Kidney (tissue), 14 donors: ENCODE results near the gene ACTN4. TPM values are rescaled to one million over a fixed set of nuclear protein-coding genes. Genes with fewer than 3 reads are reported as not detected.
A peak's percentile ranks its signal among the peaks of the same experiment; 100 is the strongest.

Experiments
- DNase-seq, 5 donors: peaks; one replicate each; pipeline ENCODE4 v3.0.0-alpha.2; 2013 to 2020
- FAIRE-seq: peaks from 2 replicates; lab custom pipeline; 2012; peaks lifted over from hg19 to GRCh38; lab: Jason Lieb, UNC
- H3K27ac ChIP-seq, 2 donors: one replicate each; pipeline ENCODE4 v1.7.0; 2013; ENCODE audit warnings: low read depth in 2 of 2, low read length in 2 of 2, inconsistent platforms in 1 of 2
- H3K27me3 ChIP-seq: one replicate; pipeline ENCODE4 v1.7.1; 2013; ENCODE audit warnings: low read length, inconsistent platforms; ENCODE audit not compliant: control insufficient read depth, insufficient read depth
- H3K36me3 ChIP-seq, 3 donors: one replicate each; pipeline versions ENCODE4 v1.7.0 to v1.7.1; 2013; ENCODE audit warnings: low read length in 3 of 3, control low read depth in 1 of 3, inconsistent platforms in 1 of 3; ENCODE audit not compliant: insufficient read depth in 3 of 3, control insufficient read depth in 2 of 3
- H3K4me1 ChIP-seq, 3 donors: one replicate each; pipeline versions ENCODE4 v1.7.0 to v1.7.1; 2013; ENCODE audit warnings: low read length in 3 of 3, inconsistent platforms in 1 of 3, low read depth in 1 of 3; ENCODE audit not compliant: control insufficient read depth in 2 of 3, insufficient read depth in 2 of 3
- H3K4me3 ChIP-seq, 3 donors: one replicate each; pipeline versions ENCODE4 v1.7.0 to v1.8.1; 2013; ENCODE audit warnings: low read length in 3 of 3, control low read depth in 1 of 3, inconsistent platforms in 1 of 3
- H3K9ac ChIP-seq, 3 donors: one replicate each; pipeline versions ENCODE4 v1.7.0 to v1.7.1; 2013; ENCODE audit warnings: low read length in 3 of 3, control low read depth in 1 of 3, inconsistent platforms in 1 of 3
- H3K9me3 ChIP-seq, 3 donors: one replicate each; pipeline versions ENCODE4 v1.7.0 to v1.7.1; 2013; ENCODE audit warnings: low read length in 3 of 3, control low read depth in 1 of 3, inconsistent platforms in 1 of 3; ENCODE audit not compliant: control insufficient read depth in 2 of 3, insufficient read depth in 1 of 3
- intact Hi-C: fragments of 100-400 bp; cut with DNase I; formaldehyde crosslinking; loops from one replicate; pipeline ENCODE4 v1.11.1; 2022
- polyA plus RNA-seq: library from polyadenylated mRNA; stranded (reverse); fragments of 350-450 nt; fragmentation: Illumina TruSeq; extraction: RNeasy Lipid Tissue Mini Kit (QIAGEN cat#74804); gene quantifications from one replicate; pipeline ENCODE4 v1.2.3, GENCODE V29; 2014; ENCODE audit warnings: low read depth, low replicate concordance; ENCODE audit not compliant: insufficient read depth
- total RNA-seq: library from RNA; stranded (reverse); fragmentation: NEBNext Ultra II Directional; extraction: Animal tissue kit (Norgen Biotek cat#: 25700); gene quantifications from one replicate; pipeline ENCODE4 v1.2.1, GENCODE V29; 2021
- TF ChIP-seq, protein P1 (sequence below): IDR thresholded peaks from 3 replicates; pipeline ENCODE4 v1.5.1; 2012; ENCODE audit warnings: mild to moderate bottlenecking, moderate library complexity, borderline replicate concordance; ENCODE audit not compliant: insufficient read depth; ENCODE audit errors: extremely low read depth
- donor health status: control.
- donor health status: control.
- donor health status: control.
- donor health status: control.
- donor health status: control.
- donor health status: DM: yes; HTN: yes; CAD: no.
- donor health status: Normal renal cell carcinoma (clear cell type).

Gene ACTN4
- total and polyA plus RNA-seq, 2 donors from 2014 or later, result 231 to 606 TPM

- H3K27ac ChIP-seq, result peak overlapping the region; percentile 25 to 44
- H3K4me1 ChIP-seq, result peaks cover 0 to 40% (median 0%) of the 10 kb centered on the region in 3 donors
- H3K36me3 ChIP-seq, result peaks cover 0 to 74% (median 44%) of the 10 kb centered on the region in 3 donors
- H3K9me3 ChIP-seq, result no peaks in the 10 kb centered on the region
- H3K9ac ChIP-seq, result peak overlapping the region in 1 of 3 donors; percentile 40
- FAIRE-seq, result no peak
- intact Hi-C loops, result no loop called here
- H3K4me3 ChIP-seq, result no peak overlapping the region
- DNase-seq, result no peak
- TF ChIP-seq, protein P1, sequence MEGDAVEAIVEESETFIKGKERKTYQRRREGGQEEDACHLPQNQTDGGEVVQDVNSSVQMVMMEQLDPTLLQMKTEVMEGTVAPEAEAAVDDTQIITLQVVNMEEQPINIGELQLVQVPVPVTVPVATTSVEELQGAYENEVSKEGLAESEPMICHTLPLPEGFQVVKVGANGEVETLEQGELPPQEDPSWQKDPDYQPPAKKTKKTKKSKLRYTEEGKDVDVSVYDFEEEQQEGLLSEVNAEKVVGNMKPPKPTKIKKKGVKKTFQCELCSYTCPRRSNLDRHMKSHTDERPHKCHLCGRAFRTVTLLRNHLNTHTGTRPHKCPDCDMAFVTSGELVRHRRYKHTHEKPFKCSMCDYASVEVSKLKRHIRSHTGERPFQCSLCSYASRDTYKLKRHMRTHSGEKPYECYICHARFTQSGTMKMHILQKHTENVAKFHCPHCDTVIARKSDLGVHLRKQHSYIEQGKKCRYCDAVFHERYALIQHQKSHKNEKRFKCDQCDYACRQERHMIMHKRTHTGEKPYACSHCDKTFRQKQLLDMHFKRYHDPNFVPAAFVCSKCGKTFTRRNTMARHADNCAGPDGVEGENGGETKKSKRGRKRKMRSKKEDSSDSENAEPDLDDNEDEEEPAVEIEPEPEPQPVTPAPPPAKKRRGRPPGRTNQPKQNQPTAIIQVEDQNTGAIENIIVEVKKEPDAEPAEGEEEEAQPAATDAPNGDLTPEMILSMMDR, result no peak
- no peaks in the 10 kb centered on the region for H3K27me3 ChIP-seq
Measured at GRCh38 chr19:38722947-38723605, 75.6 kb downstream of the ACTN4 start.

DNA sequence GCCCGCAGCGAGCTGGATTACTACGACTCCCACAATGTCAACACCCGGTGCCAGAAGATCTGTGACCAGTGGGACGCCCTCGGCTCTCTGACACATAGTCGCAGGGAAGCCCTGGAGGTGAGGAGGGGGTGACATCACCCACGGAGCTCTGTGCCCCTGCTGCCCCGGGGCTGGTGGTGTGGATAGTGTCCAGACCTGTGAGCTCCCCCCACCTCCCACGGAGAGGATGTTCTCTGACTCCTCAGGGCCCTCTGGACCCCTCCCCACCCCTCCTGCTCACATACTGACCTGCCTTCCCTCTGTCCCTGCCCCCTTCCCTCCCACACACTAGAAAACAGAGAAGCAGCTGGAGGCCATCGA, 76.1 kb downstream of the ACTN4 start:
- H3K9me3 ChIP-seq, result no peaks in the 10 kb centered on the region
- TF ChIP-seq, protein P1, result no peak
- peak in 1 of 5 donors; percentile 39 for DNase-seq
- H3K9ac ChIP-seq, result peak overlapping the region in 1 of 3 donors; percentile 40
- peak overlapping the region in 1 of 2 donors; percentile 44 for H3K27ac ChIP-seq
- H3K27me3 ChIP-seq, result no peaks in the 10 kb centered on the region
- H3K4me1 ChIP-seq, result peaks cover 0 to 39% (median 0%) of the 10 kb centered on the region in 3 donors
- intact Hi-C loops, result no loop called here
- peaks cover 0 to 72% (median 41%) of the 10 kb centered on the region in 3 donors for H3K36me3 ChIP-seq
- no peak overlapping the region for H3K4me3 ChIP-seq
- no peak for FAIRE-seq

DNA sequence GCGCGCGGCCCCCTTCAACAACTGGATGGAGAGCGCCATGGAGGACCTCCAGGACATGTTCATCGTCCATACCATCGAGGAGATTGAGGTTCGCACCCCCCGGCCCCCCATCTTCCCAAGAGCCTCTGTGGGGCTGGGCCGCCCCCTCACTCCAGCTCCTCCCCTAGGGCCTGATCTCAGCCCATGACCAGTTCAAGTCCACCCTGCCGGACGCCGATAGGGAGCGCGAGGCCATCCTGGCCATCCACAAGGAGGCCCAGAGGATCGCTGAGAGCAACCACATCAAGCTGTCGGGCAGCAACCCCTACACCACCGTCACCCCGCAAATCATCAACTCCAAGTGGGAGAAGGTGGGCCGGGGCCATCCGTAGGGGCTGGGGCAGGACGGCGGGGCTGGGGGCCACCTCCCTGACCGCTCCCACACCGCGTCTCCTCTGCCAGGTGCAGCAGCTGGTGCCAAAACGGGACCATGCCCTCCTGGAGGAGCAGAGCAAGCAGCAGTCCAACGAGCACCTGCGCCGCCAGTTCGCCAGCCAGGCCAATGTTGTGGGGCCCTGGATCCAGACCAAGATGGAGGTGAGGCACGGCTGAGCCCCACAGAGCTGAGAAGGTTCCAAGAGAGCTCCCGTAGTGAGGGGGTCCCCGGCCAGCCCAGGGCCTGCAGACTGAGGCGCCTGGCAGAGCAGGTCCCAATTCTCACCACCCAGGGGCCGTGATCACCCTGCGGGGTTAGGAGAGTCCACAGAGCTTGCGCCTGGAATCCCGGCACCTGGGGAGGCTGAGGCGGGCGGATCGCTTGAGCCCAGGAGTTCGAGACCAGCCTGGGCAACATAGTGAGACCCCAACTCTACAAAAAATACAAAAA, 76.8 kb downstream of the ACTN4 start:
- Histone ChIP-seq H3K27me3 (no peaks in the 10 kb centered on the region), H3K36me3 (peaks cover 0 to 68% (median 40%) of the 10 kb centered on the region in 3 donors), H3K4me3 (no peak overlapping the region), H3K4me1 (peaks cover 0 to 35% (median 0%) of the 10 kb centered on the region in 3 donors), H3K27ac (no peak overlapping the region), H3K9ac (no peak overlapping the region), H3K9me3 (no peaks in the 10 kb centered on the region)
- FAIRE-seq (no peak), DNase-seq (no peak)
- intact Hi-C loops, result no loop called here
- TF ChIP-seq, protein P1, result no peak
